H1 (cell line): Measurements from ENCODE around the gene RDH11. TPM values are rescaled to one million over a fixed set of nuclear protein-coding genes. Genes with fewer than 3 reads are reported as not detected.

Experiments used
- ASH2L ChIP-seq: fragments of 200-600, 300-600 bp; sonication (generic); IDR thresholded peaks from one replicate; pipeline ENCODE4 v1.7.1; 2017; ENCODE audit warnings: low read length
- CBX8 ChIP-seq: fragments of 300-800, 300-1000 bp; sonication (generic); IDR thresholded peaks from 2 replicates; pipeline ENCODE4 v1.7.1; 2016; ENCODE audit warnings: low read depth, low read length, borderline replicate concordance
- CREB1 ChIP-seq: IDR thresholded peaks from 2 replicates; pipeline ENCODE4 v1.6.1; 2012; ENCODE audit warnings: inconsistent platforms
- EP300 ChIP-seq, 2 experiments: IDR thresholded peaks; 1 replicate in 1 of 2; 2 replicates in 1 of 2; pipeline ENCODE4 v1.6.1; 2011 to 2012; ENCODE audit warnings: low read depth in 2 of 2, low read length in 2 of 2, mild to moderate bottlenecking in 2 of 2, borderline replicate concordance in 1 of 2, inconsistent platforms in 1 of 2, moderate library complexity in 1 of 2
- KDM4A ChIP-seq: IDR thresholded peaks from one replicate; pipeline ENCODE4 v1.7.1; 2012; ENCODE audit warnings: low read depth, mild to moderate bottlenecking, moderate library complexity, low read length, inconsistent platforms; ENCODE audit not compliant: severe bottlenecking
- KDM5A ChIP-seq: fragments of 200-600 bp; IDR thresholded peaks from 2 replicates; pipeline ENCODE4 v1.7.1; 2012; ENCODE audit warnings: mild to moderate bottlenecking, low read length, inconsistent platforms, mixed read lengths
- POLR2A ChIP-seq, 2 experiments: IDR thresholded peaks; 1 replicate in 1 of 2; 2 replicates in 1 of 2; pipeline ENCODE4 v1.6.1; 2011; ENCODE audit warnings: low read depth in 2 of 2, low read length in 2 of 2, mild to moderate bottlenecking in 2 of 2; ENCODE audit errors: control extremely low read depth in 1 of 2
- RFX5 ChIP-seq: IDR thresholded peaks from 2 replicates; pipeline ENCODE4 v1.6.1; 2011; ENCODE audit warnings: low read depth, low read length, improper control_type of control experiment, borderline replicate concordance
- SAP30 ChIP-seq: fragments of 300-600 bp; sonication (generic); IDR thresholded peaks from 2 replicates; pipeline ENCODE4 v1.7.1; 2012; ENCODE audit warnings: low read length, moderate library complexity, mild to moderate bottlenecking, inconsistent platforms; ENCODE audit not compliant: insufficient read depth, insufficient replicate concordance
- SIN3A ChIP-seq, 2 experiments: IDR thresholded peaks in 1 of 2; conservative IDR thresholded peaks in 1 of 2; 2 replicates each; pipeline ENCODE4 v1.6.1; 2011 to 2012; ENCODE audit warnings: low read length in 2 of 2, improper control_type of control experiment in 1 of 2, low read depth in 1 of 2, mild to moderate bottlenecking in 1 of 2
- SUZ12 ChIP-seq: fragments of 200-600 bp; sonication (generic); IDR thresholded peaks from 2 replicates; pipeline ENCODE4 v1.6.1; 2012; ENCODE audit warnings: mild to moderate bottlenecking, inconsistent platforms, low read length, moderate library complexity, mixed read lengths
- TAF1 ChIP-seq: IDR thresholded peaks from 2 replicates; pipeline ENCODE4 v1.6.1; 2011; ENCODE audit warnings: mild to moderate bottlenecking, low read depth, low read length
- ZNF274 ChIP-seq: IDR thresholded peaks from 2 replicates; pipeline ENCODE4 v1.7.0; 2012; ENCODE audit warnings: low read length, borderline replicate concordance; ENCODE audit errors: extremely low read depth
- polyA plus RNA-seq, 7 experiments: library from polyadenylated mRNA; depleted of rRNA in 3 of 7; stranded (reverse) in 5 of 7; unstranded in 2 of 7; fragments of >200 nt in 5 of 7; fragments of 200-250 nt in 2 of 7; gene quantifications; 1 replicate in 5 of 7; 2 replicates in 1 of 7; 4 replicates in 1 of 7; pipeline versions ENCODE4 v1.2.1 to v1.2.3, GENCODE V29; 2011 to 2013; ENCODE audit warnings: missing spikeins in 2 of 7, mixed read lengths in 2 of 7
- total RNA-seq: library from RNA; stranded (reverse); fragmentation: NEBNext Ultra II Directional; extraction: Animal tissue kit (Norgen Biotek cat#: 25700); gene quantifications from 2 replicates; pipeline ENCODE4 v1.2.1, GENCODE V29; 2021
- TF ChIP-seq, protein P1 (sequence below): IDR thresholded peaks from 2 replicates; pipeline ENCODE4 v1.6.1; 2012; ENCODE audit warnings: low read length, inconsistent platforms
- TF ChIP-seq, protein P2 (sequence below): IDR thresholded peaks from 2 replicates; pipeline ENCODE4 v1.6.1; 2011; ENCODE audit warnings: low read length, improper control_type of control experiment

The RDH11 gene
- total and polyA plus RNA-seq, 2 of the 8 experiments (the other 6 are each of a cell fraction or from before 2014, with no cell fraction given), result 104 to 117 TPM

DNA sequence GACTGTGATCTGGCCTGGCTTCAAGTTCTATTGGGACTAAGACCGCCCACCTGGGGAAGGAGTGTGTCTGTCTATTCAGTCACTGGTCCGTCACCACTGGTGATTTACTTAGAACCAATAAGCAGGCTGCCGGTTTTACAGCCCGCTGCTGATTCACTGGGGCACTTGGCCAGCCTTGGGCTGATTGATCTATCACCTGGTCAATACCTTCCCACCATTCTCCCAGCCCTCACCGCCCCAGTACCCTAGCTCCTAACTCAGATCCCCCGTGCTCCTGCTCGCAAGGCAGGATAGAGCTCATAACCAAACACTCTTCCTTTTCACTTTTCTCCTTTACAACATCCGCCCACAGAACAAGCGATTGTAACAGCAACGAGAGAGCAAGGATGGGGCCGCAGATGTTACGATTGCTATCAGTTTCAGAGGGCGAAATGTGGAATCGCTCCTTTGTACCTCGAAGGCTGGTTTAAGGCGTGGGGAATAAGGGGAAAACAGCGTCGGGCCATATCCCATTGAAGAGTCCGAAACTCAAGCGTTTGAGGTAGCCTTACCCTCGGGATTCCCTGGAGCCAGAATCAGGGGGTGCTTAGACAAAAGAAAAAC, 672 bp downstream of the RDH11 start (continued):
- TF ChIP-seq ZNF274 (no peak), EP300 (IDR thresholded peaks at IDR 0.05; ENCODE audit: borderline replicate concordance in 1 of 2, low read depth in 2 of 2, low read length in 2 of 2) (no peak), SIN3A (conservative IDR thresholded peaks at IDR 0.05 in 1 of 2, IDR thresholded peaks at IDR 0.05 in 1 of 2; ENCODE audit: low read depth in 1 of 2, low read length in 2 of 2) (peak; percentile 49 to 63; a peak in 1 of 4 replicates), POLR2A (IDR thresholded peaks at IDR 0.05; ENCODE audit: control extremely low read depth in 1 of 2, low read depth in 2 of 2, low read length in 2 of 2) (peak; percentile 41 to 70), SUZ12 (no peak), KDM5A (no peak), TAF1 (peak; percentile 65), SAP30 (no peak), KDM4A (no peak), CBX8 (no peak), CREB1 (peak; percentile 83), ASH2L (no peak), RFX5 (no peak)
- TF ChIP-seq, protein P1, sequence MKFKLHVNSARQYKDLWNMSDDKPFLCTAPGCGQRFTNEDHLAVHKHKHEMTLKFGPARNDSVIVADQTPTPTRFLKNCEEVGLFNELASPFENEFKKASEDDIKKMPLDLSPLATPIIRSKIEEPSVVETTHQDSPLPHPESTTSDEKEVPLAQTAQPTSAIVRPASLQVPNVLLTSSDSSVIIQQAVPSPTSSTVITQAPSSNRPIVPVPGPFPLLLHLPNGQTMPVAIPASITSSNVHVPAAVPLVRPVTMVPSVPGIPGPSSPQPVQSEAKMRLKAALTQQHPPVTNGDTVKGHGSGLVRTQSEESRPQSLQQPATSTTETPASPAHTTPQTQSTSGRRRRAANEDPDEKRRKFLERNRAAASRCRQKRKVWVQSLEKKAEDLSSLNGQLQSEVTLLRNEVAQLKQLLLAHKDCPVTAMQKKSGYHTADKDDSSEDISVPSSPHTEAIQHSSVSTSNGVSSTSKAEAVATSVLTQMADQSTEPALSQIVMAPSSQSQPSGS, result no peak
- TF ChIP-seq, protein P2, sequence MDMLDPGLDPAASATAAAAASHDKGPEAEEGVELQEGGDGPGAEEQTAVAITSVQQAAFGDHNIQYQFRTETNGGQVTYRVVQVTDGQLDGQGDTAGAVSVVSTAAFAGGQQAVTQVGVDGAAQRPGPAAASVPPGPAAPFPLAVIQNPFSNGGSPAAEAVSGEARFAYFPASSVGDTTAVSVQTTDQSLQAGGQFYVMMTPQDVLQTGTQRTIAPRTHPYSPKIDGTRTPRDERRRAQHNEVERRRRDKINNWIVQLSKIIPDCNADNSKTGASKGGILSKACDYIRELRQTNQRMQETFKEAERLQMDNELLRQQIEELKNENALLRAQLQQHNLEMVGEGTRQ, result no peak
- TF ChIP-seq, all 59 proteins: peak for 10
